Measurements from ENCODE around the gene P4HB.

Gene P4HB

DNA sequence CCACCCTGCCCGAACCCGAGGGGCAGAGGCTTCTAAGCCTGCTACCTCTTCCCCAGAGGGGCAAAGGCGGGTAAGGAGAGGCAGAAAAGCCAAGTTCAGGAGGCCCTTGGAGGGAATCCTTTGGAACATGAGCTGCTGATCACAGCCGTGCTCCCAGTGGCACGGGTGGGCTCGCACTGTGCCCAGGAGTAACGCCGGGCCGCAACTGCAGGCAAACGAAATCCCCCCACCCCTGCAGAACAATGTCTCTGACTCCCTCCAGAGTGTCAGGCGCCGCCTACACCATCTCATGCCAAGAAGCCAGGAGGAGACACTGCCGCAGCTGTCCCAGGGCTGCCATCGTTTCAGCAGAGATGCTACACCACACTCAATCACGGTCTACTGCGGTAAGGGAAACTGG, 8.9 kb downstream of the P4HB start:
- no peaks in the 10 kb centered on the region for H3K27me3 ChIP-seq (replicated peaks; ENCODE audit: insufficient read depth, low read length)
- no peaks in the 10 kb centered on the region for H4K20me1 ChIP-seq (ENCODE audit: insufficient read depth, low read length)
- H3K79me2 ChIP-seq (ENCODE audit: low read length): peaks cover 56% of the 10 kb centered on the region
- H3K4me1 ChIP-seq (ENCODE audit: low read length): no peaks in the 10 kb centered on the region
- TF ChIP-seq, protein P1, sequence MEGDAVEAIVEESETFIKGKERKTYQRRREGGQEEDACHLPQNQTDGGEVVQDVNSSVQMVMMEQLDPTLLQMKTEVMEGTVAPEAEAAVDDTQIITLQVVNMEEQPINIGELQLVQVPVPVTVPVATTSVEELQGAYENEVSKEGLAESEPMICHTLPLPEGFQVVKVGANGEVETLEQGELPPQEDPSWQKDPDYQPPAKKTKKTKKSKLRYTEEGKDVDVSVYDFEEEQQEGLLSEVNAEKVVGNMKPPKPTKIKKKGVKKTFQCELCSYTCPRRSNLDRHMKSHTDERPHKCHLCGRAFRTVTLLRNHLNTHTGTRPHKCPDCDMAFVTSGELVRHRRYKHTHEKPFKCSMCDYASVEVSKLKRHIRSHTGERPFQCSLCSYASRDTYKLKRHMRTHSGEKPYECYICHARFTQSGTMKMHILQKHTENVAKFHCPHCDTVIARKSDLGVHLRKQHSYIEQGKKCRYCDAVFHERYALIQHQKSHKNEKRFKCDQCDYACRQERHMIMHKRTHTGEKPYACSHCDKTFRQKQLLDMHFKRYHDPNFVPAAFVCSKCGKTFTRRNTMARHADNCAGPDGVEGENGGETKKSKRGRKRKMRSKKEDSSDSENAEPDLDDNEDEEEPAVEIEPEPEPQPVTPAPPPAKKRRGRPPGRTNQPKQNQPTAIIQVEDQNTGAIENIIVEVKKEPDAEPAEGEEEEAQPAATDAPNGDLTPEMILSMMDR (IDR thresholded peaks at IDR 0.05; ENCODE audit: low read length): no peak
- TF ChIP-seq EZH2phosphoT487 (IDR thresholded peaks at IDR 0.05; ENCODE audit: low read length): no peak
- TF ChIP-seq EZH2 (optimal IDR thresholded peaks at IDR 0.05; ENCODE audit: low read depth, low read length): no peak
- no peak for DNase-seq
- no peak overlapping the region for H3K27ac ChIP-seq (ENCODE audit: low read length)
- H3K9me2 ChIP-seq (replicated peaks; ENCODE audit: insufficient read depth, low read length): no peaks in the 10 kb centered on the region
- H3K9ac ChIP-seq (ENCODE audit: low read length): no peak overlapping the region
- no peak overlapping the region for H2AFZ ChIP-seq (ENCODE audit: low read length)
- peaks cover 10% of the 10 kb centered on the region; the same call in 1 of the 2 replicates for H3F3A ChIP-seq (ENCODE audit: insufficient read depth, low read length)
- no peaks in the 10 kb centered on the region for H3K9me3 ChIP-seq (replicated peaks; ENCODE audit: insufficient read depth, low read length)
- no peak overlapping the region for H3K4me3 ChIP-seq (ENCODE audit: low read length)
- H3K36me3 ChIP-seq (replicated peaks; ENCODE audit: insufficient read depth, low read length): peaks cover 23% of the 10 kb centered on the region
- no peak overlapping the region for H3K4me2 ChIP-seq (ENCODE audit: low read depth, low read length)

DNA sequence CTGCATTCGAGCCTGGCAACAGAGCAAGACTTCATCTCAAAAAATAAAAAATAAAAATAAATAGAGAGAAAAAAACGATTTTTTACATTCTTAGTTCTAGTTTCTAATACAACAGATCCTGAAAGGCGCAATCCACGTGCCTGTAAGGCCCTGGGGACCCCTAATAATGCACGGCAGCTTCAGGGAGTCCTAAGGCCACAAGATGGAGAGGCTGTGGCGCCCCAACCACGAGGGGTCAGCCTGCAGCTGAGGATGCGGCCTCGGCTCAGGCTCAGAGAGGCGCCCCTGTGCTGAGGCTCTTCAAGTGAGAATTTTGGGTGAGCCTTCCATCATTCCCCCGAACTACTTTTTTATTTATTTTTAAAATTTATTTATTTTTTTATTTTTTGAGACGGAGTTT, 10.9 kb downstream of the P4HB start:
- Histone ChIP-seq H3K9ac (ENCODE audit: low read length) (no peak overlapping the region), H4K20me1 (ENCODE audit: insufficient read depth, low read length) (no peaks in the 10 kb centered on the region), H3K27me3 (replicated peaks; ENCODE audit: insufficient read depth, low read length) (no peaks in the 10 kb centered on the region), H3K9me2 (replicated peaks; ENCODE audit: insufficient read depth, low read length) (no peaks in the 10 kb centered on the region), H3K4me3 (ENCODE audit: low read length) (no peak overlapping the region), H3K36me3 (replicated peaks; ENCODE audit: insufficient read depth, low read length) (peaks cover 26% of the 10 kb centered on the region; the same call in 1 of the 2 replicates), H3K27ac (ENCODE audit: low read length) (no peak overlapping the region), H3F3A (ENCODE audit: insufficient read depth, low read length) (peaks cover 6% of the 10 kb centered on the region; the same call in 1 of the 2 replicates), H3K9me3 (replicated peaks; ENCODE audit: insufficient read depth, low read length) (no peaks in the 10 kb centered on the region), H3K79me2 (ENCODE audit: low read length) (peaks cover 38% of the 10 kb centered on the region), H3K4me2 (ENCODE audit: low read depth, low read length) (no peak overlapping the region), H2AFZ (ENCODE audit: low read length) (no peak overlapping the region), H3K4me1 (ENCODE audit: low read length) (no peaks in the 10 kb centered on the region)
- TF ChIP-seq, protein P1 (IDR thresholded peaks at IDR 0.05; ENCODE audit: low read length): no peak
- TF ChIP-seq EZH2phosphoT487 (IDR thresholded peaks at IDR 0.05; ENCODE audit: low read length) (no peak), EZH2 (optimal IDR thresholded peaks at IDR 0.05; ENCODE audit: low read depth, low read length) (no peak)
- peak; percentile 3 for DNase-seq

DNA sequence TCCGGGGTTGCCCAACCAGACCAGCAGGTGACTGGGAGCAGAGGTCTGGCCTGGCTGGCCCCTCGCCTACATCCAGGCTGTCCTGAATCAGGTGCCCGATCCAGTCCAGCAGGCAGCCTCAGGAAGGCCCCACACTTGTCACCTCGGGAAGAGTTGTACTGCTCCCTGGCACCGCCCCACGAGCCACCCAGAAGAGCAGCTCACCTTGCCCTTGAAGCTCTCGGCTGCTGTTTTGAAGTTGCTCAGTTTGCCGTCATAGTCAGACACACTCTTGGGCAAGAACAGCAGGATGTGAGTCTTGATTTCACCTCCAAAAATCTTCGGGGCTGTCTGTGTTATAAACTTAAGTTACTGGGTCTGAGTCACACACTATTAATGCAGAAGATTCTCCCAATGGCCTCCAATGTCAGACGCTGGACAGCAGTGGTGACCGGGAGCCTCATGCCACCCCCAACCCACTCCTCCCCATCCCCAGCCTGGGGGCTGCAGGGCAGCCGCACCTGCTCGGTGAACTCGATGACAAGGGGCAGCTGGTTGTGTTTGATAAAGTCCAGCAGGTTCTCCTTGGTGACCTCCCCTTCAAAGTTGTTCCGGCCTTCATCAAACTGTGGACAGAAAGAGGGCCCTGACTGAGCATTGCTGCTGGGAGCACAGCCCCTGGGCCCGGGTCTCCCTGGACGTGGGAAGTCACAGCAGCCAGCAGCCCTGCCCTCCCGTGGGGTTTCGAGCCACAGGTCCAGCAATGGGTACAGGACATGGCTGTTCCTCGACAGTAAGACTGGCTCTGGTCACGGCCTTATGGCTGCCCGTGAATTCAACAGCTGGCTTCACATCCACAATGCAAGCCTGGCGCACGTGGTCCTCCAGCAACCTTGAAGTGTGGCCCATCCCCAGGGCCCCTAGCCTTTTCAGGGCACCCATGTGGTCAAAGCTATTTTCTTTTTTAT, 13.3 kb downstream of the P4HB start:
- H2AFZ ChIP-seq (ENCODE audit: low read length): no peak overlapping the region
- no peak overlapping the region for H3K27ac ChIP-seq (ENCODE audit: low read length)
- no peaks in the 10 kb centered on the region for H3K27me3 ChIP-seq (replicated peaks; ENCODE audit: insufficient read depth, low read length)
- no peaks in the 10 kb centered on the region for H3K9me3 ChIP-seq (replicated peaks; ENCODE audit: insufficient read depth, low read length)
- H3K36me3 ChIP-seq (replicated peaks; ENCODE audit: insufficient read depth, low read length): peaks cover 18% of the 10 kb centered on the region; the same call in 1 of the 2 replicates
- H3K4me3 ChIP-seq (ENCODE audit: low read length): no peak overlapping the region
- H3K4me2 ChIP-seq (ENCODE audit: low read depth, low read length): no peak overlapping the region
- DNase-seq: no peak
- H3K9ac ChIP-seq (ENCODE audit: low read length): no peak overlapping the region
- H3K9me2 ChIP-seq (replicated peaks; ENCODE audit: insufficient read depth, low read length): no peaks in the 10 kb centered on the region
- TF ChIP-seq, protein P1 (IDR thresholded peaks at IDR 0.05; ENCODE audit: low read length): no peak
- TF ChIP-seq EZH2phosphoT487 (IDR thresholded peaks at IDR 0.05; ENCODE audit: low read length) (no peak), EZH2 (optimal IDR thresholded peaks at IDR 0.05; ENCODE audit: low read depth, low read length) (no peak)
- H3F3A ChIP-seq (ENCODE audit: insufficient read depth, low read length): peaks cover 15% of the 10 kb centered on the region; the same call in 1 of the 2 replicates
- no peaks in the 10 kb centered on the region for H3K4me1 ChIP-seq (ENCODE audit: low read length)
- H3K79me2 ChIP-seq (ENCODE audit: low read length): peaks cover 15% of the 10 kb centered on the region
- H4K20me1 ChIP-seq (ENCODE audit: insufficient read depth, low read length): no peaks in the 10 kb centered on the region; the same call in 1 of the 2 replicates
